Naive thymus-derived CD4-positive, alpha-beta T cell (primary cell): ENCODE data around the gene NAV2. TPM values are rescaled to one million over a fixed set of nuclear protein-coding genes. Genes with fewer than 3 reads are reported as not detected.

ENCODE experiments used
- ATAC-seq: fragments of 150-1000 bp; cut with Tn5 transposase; 2 replicates; pipeline ENCODE4 v1.10.0; 2021; ENCODE audit warnings: mild to moderate bottlenecking, moderate library complexity
- CTCF ChIA-PET: fragments of 350-600 bp; sonication (Branson Sonifier 250); formaldehyde crosslinking; loops from one replicate; lab custom pipeline; 2021; ENCODE audit warnings: antibody characterized with exemption; lab: Charles Lee
- POLR2A ChIA-PET: fragments of 350-600 bp; sonication (Branson Sonifier 250); formaldehyde crosslinking; loops from one replicate; lab custom pipeline; 2021; ENCODE audit warnings: antibody characterized with exemption, inconsistent platforms; lab: Charles Lee
- DNase-seq, 9 donors: peaks; one replicate each; pipeline versions ENCODE4 v3.0.0 to v3.0.0-alpha.2; 2020 to 2022; ENCODE audit warnings: mixed read lengths in 1 of 9
- H3K27ac ChIP-seq: one replicate; pipeline ENCODE4 v1.7.0; 2013; ENCODE audit warnings: mild to moderate bottlenecking, low read depth, low read length, moderate library complexity
- H3K27me3 ChIP-seq, 2 donors: one replicate each; pipeline ENCODE4 v1.7.0; 2013; ENCODE audit warnings: low read length in 2 of 2, mild to moderate bottlenecking in 2 of 2, moderate library complexity in 2 of 2; ENCODE audit not compliant: control insufficient read depth in 2 of 2, insufficient read depth in 2 of 2
- H3K36me3 ChIP-seq, 3 experiments: 1 replicate in 2 of 3; 2 replicates in 1 of 3; pipeline ENCODE4 v1.7.0; 2013; ENCODE audit warnings: low read length in 3 of 3, mild to moderate bottlenecking in 3 of 3, moderate library complexity in 1 of 3; ENCODE audit not compliant: insufficient read depth in 3 of 3, control insufficient read depth in 2 of 3
- H3K4me1 ChIP-seq, 2 donors: one replicate each; pipeline ENCODE4 v1.7.0; 2013; ENCODE audit warnings: low read length in 2 of 2, mild to moderate bottlenecking in 2 of 2, moderate library complexity in 1 of 2; ENCODE audit not compliant: control insufficient read depth in 2 of 2, insufficient read depth in 2 of 2
- H3K4me3 ChIP-seq: 2 replicates; pipeline ENCODE4 v1.7.0; 2013; ENCODE audit warnings: mild to moderate bottlenecking, low read length
- H3K9me3 ChIP-seq, 3 experiments: 1 replicate in 2 of 3; 2 replicates in 1 of 3; pipeline ENCODE4 v1.7.0; 2013; ENCODE audit warnings: low read length in 3 of 3; ENCODE audit not compliant: control insufficient read depth in 2 of 3
- H3K27ac Mint-ChIP-seq, 9 donors: one replicate each; pipeline ENCODE4 v1.8.0; 2020 to 2022; ENCODE audit warnings: mixed read lengths in 9 of 9, mild to moderate bottlenecking in 8 of 9, moderate library complexity in 5 of 9, inconsistent platforms in 2 of 9
- H3K27me3 Mint-ChIP-seq, 5 donors: one replicate each; pipeline ENCODE4 v1.8.0; 2021 to 2022; ENCODE audit warnings: mixed read lengths in 5 of 5, mild to moderate bottlenecking in 1 of 5
- H3K36me3 Mint-ChIP-seq, 5 donors: one replicate each; pipeline ENCODE4 v1.8.0; 2020 to 2022; ENCODE audit warnings: mixed read lengths in 5 of 5, mild to moderate bottlenecking in 3 of 5, inconsistent platforms in 1 of 5
- H3K4me1 Mint-ChIP-seq, 7 donors: one replicate each; pipeline ENCODE4 v1.8.0; 2020 to 2022; ENCODE audit warnings: mixed read lengths in 7 of 7, mild to moderate bottlenecking in 3 of 7, inconsistent platforms in 1 of 7
- H3K4me3 Mint-ChIP-seq, 10 donors: one replicate each; pipeline ENCODE4 v1.8.0; 2020 to 2022; ENCODE audit warnings: mild to moderate bottlenecking in 10 of 10, mixed read lengths in 10 of 10, moderate library complexity in 6 of 10, inconsistent platforms in 2 of 10
- H3K9me3 Mint-ChIP-seq, 11 donors: one replicate each; pipeline ENCODE4 v1.8.0; 2020 to 2022; ENCODE audit warnings: mixed read lengths in 11 of 11, mild to moderate bottlenecking in 4 of 11, inconsistent platforms in 1 of 11, moderate library complexity in 1 of 11
- intact Hi-C, 2 donors: fragments of 100-400 bp; cut with micrococcal nuclease; formaldehyde crosslinking; loops; one replicate each; pipeline ENCODE4 v1.15.1; 2023
- polyA plus RNA-seq, 2 donors: library from polyadenylated mRNA; unstranded; fragments of 300-500 nt; fragmentation: Illumina TruSeq; gene quantifications; one replicate each; pipeline ENCODE4 v1.2.3, GENCODE V29; 2021
- total RNA-seq, 6 experiments: library from RNA in 5 of 6; stranded (reverse) in 5 of 6; gene quantifications; 1 replicate in 5 of 6; 2 replicates in 1 of 6; pipeline ENCODE4 v1.2.3 and lab custom pipeline; 2021 to 2026

The NAV2 gene
- total and polyA plus RNA-seq, 7 experiments from 2014 or later = 0.24 to 2.2 (median 0.48) TPM; not detected in 2

DNA sequence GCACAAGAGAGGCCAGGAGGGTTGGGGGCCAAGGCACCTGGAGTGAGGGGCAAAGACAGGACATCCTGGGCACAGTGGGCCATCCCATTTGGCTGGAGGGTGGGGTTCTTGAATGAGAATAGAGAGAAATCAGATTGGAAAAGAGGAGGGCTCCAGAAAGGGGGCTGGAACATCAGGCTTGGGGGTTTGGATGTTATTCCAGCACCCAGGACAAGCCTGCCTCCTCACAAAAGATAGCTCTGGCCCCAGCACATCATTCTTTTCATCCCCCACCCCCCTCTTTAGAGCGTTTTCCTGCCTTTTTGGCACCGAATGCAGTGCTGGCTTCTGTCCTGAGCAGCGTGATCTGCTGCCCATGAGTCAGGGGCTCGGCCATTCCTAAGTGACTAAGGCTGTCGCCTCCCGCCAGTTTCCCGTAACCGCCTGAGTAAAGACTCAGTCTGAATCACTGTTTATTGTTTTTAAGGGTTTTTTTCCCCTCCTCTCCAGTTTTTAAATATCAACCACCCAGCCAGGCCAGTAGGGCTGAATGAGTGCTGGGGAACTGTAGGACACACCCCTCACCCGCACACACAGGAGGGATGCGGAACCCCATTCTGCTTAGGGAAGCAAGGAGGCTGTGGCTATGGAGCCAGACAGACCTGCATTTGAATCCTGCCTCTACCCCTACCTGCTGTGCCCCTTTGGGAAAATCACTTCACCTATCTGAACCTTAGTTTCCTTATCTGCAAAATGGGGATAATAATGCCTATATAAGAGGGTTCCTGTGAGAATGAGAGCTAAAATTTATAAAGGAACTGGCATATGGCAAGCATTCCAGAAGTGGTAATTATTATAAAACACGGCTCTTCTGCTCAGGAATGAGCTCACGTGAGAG is 32.4 kb upstream of the NAV2 start:
- H3K36me3 Mint-ChIP-seq = no peaks in the 10 kb centered on the region
- Histone ChIP-seq H3K36me3 (no peaks in the 10 kb centered on the region), H3K27me3 (no peaks in the 10 kb centered on the region), H3K4me3 (no peak overlapping the region), H3K27ac (no peak overlapping the region), H3K9me3 (no peaks in the 10 kb centered on the region), H3K4me1 (no peaks in the 10 kb centered on the region)
- intact Hi-C loops = no loop called here
- H3K4me1 Mint-ChIP-seq = peaks cover 0 to under 1% (median 0%) of the 10 kb centered on the region in 7 donors
- peak overlapping the region in 1 of 9 donors; percentile 80 for H3K27ac Mint-ChIP-seq
- ChIA-PET CTCF (no interaction called here), POLR2A (interaction anchor here (1.1 kb wide), 1 partner anchor 17 kb away, joined by 3 read pairs; no protein-coding TSS in a partner anchor)
- peaks cover 5 to 24% (median 18%) of the 10 kb centered on the region in 5 donors for H3K27me3 Mint-ChIP-seq
- H3K4me3 Mint-ChIP-seq = no peak overlapping the region
- no peak for ATAC-seq
- H3K9me3 Mint-ChIP-seq = no peaks in the 10 kb centered on the region
- DNase-seq = no peak

DNA sequence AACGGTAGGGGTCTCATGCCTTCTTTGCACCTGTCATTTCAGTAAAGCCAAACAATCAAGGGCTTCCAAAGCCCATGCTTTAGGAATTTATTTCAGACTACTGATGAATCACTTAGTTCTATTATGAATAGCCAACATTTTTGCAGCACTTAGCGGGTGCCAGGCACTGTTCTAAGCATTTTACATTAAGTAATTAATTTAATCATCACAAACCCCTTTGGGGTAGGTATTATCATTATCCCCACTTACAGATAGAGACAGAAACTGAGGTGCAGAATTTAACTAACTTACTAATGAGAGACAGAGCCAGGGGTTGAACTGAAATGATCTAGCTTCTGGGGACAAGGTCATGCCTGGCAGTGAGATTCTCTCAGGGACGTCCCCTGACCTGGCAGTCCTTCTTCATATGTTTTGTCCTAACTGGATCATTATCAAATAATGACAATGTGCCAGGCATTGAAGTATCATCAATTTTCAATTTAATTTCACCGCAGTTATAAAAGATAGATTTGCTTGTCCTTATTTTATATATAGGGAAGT is 31.7 kb upstream of the NAV2 start:
- Mint-ChIP-seq H3K4me1 (no peaks in the 10 kb centered on the region), H3K27ac (no peak overlapping the region), H3K36me3 (no peaks in the 10 kb centered on the region), H3K9me3 (no peaks in the 10 kb centered on the region), H3K4me3 (no peak overlapping the region), H3K27me3 (peaks cover 7 to 22% (median 19%) of the 10 kb centered on the region in 5 donors)
- intact Hi-C loops = no loop called here
- DNase-seq (no peak), ATAC-seq (no peak)
- H3K4me1 ChIP-seq = no peaks in the 10 kb centered on the region
- H3K9me3 ChIP-seq = no peaks in the 10 kb centered on the region
- no peak overlapping the region for H3K4me3 ChIP-seq
- no peaks in the 10 kb centered on the region for H3K27me3 ChIP-seq
- POLR2A ChIA-PET = interaction anchor here (1.1 kb wide), 1 partner anchor 17 kb away, joined by 3 read pairs; no protein-coding TSS in a partner anchor
- CTCF ChIA-PET = no interaction called here
- H3K36me3 ChIP-seq = no peaks in the 10 kb centered on the region
- H3K27ac ChIP-seq = no peak overlapping the region

DNA sequence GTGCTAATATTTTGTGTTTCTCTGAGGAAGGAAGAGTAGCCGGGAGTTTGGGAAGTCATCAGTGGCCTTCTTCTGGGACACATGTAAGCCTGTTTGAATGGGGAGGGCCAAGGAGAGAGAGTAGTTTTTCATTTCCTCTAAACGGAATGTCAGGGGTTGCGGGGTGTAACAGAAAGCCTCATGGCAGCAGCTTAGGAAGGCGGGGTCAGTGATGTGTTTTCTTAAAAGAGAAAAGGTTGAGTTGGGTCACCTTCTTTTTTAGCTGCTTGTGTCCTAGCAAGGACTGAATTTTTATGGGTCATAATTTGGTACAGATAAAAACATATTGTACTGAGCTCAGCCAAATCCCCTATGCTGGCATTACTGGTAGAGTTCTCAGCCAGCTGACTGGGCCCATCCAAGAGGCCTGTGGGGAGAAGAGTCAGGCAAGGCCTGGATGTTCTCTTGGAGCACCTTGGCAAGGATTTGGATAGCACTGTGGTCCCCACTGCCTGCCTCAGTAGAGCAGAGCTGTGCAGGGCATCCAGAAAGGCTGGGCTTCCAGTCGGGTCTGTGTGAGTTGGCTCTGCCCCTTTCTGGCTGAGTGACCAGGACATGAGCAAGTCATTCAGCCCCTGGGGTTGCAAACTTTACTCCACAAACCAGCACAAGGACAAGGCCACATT is 29.4 kb upstream of the NAV2 start:
- Mint-ChIP-seq H3K27ac (no peak overlapping the region), H3K4me3 (no peak overlapping the region), H3K9me3 (no peaks in the 10 kb centered on the region), H3K27me3 (peaks cover 9 to 23% (median 20%) of the 10 kb centered on the region in 5 donors), H3K4me1 (no peaks in the 10 kb centered on the region), H3K36me3 (no peaks in the 10 kb centered on the region)
- H3K36me3 ChIP-seq = no peaks in the 10 kb centered on the region
- H3K4me1 ChIP-seq = no peaks in the 10 kb centered on the region
- CTCF ChIA-PET = interaction anchor here (1.1 kb wide), 1 partner anchor 11 kb away, joined by 4 read pairs; no protein-coding TSS in a partner anchor
- DNase-seq = no peak
- ATAC-seq = no peak
- H3K4me3 ChIP-seq = no peak overlapping the region
- no peaks in the 10 kb centered on the region for H3K9me3 ChIP-seq
- no peaks in the 10 kb centered on the region for H3K27me3 ChIP-seq
- POLR2A ChIA-PET = no interaction called here
- intact Hi-C loops = no loop called here
- H3K27ac ChIP-seq = no peak overlapping the region

DNA sequence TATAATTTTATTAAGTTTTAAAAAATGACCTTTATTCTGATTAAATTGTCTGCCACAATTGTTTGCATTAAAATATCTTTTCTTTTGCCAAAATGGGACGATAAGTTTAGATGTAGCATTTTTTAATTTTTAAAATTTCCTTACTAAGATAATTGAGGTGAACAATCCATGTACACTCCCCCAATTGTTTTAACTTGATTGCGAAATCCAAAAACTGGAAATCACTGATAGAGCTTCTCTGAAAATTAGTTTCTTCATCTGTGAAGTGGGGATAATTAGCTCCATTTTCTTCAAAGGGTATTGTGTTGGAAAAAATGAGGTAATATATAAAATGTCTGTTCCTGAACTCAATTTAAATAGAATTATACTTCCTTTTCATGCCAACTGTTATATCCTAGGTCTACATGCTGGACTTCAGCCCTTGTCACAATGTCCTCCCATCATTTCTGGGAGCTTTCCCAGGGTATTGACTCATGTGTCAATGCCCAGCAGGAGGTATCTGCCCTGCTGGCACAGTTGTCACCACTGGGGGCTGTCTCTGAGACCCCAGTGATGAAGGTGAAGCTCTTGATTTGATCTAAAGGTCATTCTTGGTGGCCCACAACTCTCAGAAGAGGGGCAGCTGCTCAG is 28.7 kb upstream of the NAV2 start:
- no peak for DNase-seq
- Histone ChIP-seq H3K9me3 (no peaks in the 10 kb centered on the region), H3K27me3 (no peaks in the 10 kb centered on the region), H3K27ac (no peak overlapping the region), H3K4me3 (no peak overlapping the region), H3K36me3 (no peaks in the 10 kb centered on the region), H3K4me1 (no peaks in the 10 kb centered on the region)
- no peak for ATAC-seq
- Mint-ChIP-seq H3K9me3 (no peaks in the 10 kb centered on the region), H3K4me3 (no peak overlapping the region), H3K27ac (no peak overlapping the region), H3K36me3 (no peaks in the 10 kb centered on the region), H3K4me1 (no peaks in the 10 kb centered on the region), H3K27me3 (peaks cover 9 to 23% (median 17%) of the 10 kb centered on the region in 5 donors)
- CTCF ChIA-PET = interaction anchor here (1.1 kb wide), 1 partner anchor 10 kb away, joined by 4 read pairs; no protein-coding TSS in a partner anchor
- intact Hi-C loops = no loop called here
- POLR2A ChIA-PET = no interaction called here

DNA sequence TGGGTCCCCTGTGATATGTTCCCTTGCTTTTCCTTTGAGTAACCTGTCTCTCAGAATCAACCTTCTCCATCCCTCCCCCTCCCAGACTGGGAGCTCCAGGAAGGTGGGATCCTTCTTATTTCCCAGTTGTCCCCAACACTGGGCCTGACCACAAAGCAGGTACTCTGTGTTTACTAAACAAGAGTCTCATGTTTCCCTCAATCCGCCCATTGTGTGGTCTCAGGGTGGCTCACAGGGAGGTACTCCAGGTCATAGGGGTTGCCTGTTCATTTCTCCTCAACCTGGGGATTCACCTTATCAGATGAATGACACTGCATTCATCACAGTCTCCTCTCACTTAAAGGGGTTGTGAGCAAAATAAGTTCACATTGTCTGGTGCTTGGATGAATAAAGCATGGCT is 26.4 kb upstream of the NAV2 start:
- Histone ChIP-seq H3K4me3 (no peak overlapping the region), H3K9me3 (no peaks in the 10 kb centered on the region), H3K27ac (no peak overlapping the region), H3K36me3 (no peaks in the 10 kb centered on the region), H3K27me3 (no peaks in the 10 kb centered on the region), H3K4me1 (no peaks in the 10 kb centered on the region)
- Mint-ChIP-seq H3K27ac (no peak overlapping the region), H3K36me3 (no peaks in the 10 kb centered on the region), H3K4me1 (no peaks in the 10 kb centered on the region), H3K4me3 (no peak overlapping the region), H3K9me3 (no peaks in the 10 kb centered on the region), H3K27me3 (peaks cover 0 to 22% (median 10%) of the 10 kb centered on the region in 5 donors)
- ATAC-seq (no peak), DNase-seq (no peak)
- intact Hi-C loops = no loop called here
- ChIA-PET CTCF (no interaction called here), POLR2A (no interaction called here)

DNA sequence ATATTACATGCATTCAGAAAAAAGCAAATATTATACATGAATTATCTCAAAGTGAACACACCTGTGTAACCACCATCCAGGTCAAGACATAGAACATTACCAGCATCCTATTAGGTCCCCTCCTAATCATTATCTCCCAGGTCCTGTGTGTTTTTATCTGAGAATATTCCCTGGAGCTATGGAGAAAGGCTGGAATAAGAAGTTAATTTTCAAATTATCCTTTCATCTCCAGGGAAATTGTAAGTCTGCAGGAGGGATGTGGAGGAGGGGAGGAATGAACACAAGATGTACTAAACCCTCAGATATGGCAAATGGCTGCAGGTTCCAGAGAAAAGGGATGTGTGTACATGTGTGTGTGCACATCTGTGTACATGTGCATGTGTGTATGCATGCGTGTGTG is 25.2 kb upstream of the NAV2 start:
- no peak for DNase-seq
- ChIA-PET CTCF (no interaction called here), POLR2A (no interaction called here)
- Mint-ChIP-seq H3K36me3 (no peaks in the 10 kb centered on the region), H3K27ac (no peak overlapping the region), H3K4me3 (no peak overlapping the region), H3K27me3 (peaks cover 0 to 17% (median 7%) of the 10 kb centered on the region in 5 donors), H3K4me1 (no peaks in the 10 kb centered on the region), H3K9me3 (no peaks in the 10 kb centered on the region)
- intact Hi-C loops = no loop called here
- Histone ChIP-seq H3K36me3 (no peaks in the 10 kb centered on the region), H3K9me3 (no peaks in the 10 kb centered on the region), H3K4me1 (no peaks in the 10 kb centered on the region), H3K4me3 (no peak overlapping the region), H3K27me3 (no peaks in the 10 kb centered on the region), H3K27ac (no peak overlapping the region)
- ATAC-seq = no peak
